NCI-H146 treated with DMSO at 0.1 percent for 48 hours (cell line): ENCODE results near the gene APP.

Experiments
- DNase-seq: peaks from one replicate; lab custom pipeline; 2025; ENCODE audit not compliant: unreplicated experiment; lab: John Stamatoyannopoulos, UW

The APP gene

DNA sequence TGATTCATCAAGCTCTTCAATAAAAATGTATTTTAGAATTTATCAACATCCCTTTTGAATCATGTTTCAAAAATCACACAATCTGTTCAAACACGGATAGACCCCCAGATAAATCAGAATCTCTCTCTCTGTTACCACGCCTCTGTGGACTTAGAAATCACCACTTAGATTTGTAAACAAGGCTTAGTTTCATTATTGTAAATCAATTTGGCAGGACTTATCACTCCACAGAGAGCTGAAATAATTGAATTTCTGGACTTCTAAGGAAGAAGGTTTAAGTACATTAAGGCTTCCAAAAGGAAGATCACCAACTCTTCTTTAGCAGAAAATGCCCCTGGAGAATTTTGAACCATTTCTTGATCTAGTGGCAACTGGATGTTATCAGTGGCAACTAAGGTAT lies 100.4 kb downstream of the APP start:
- no peak for DNase-seq

DNA sequence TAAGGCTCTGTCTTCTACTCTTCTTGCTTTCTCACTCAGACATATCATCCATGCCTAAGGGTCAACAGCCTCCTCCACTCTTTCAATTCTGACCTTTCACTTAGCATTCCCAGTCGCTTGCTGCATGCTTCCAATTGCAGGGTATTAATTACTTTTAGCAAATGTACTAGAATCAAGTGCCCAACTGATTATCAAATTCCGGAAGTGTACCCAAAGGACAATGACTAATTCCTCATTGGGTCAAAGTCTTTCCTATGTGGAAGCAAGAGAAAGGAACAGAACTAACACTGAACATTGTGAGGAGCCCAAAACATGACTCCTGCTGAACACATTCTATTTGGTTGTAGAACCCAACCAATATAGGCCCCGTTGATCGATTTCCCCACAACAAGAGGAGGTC lies 101.8 kb downstream of the APP start:
- DNase-seq, result no peak

DNA sequence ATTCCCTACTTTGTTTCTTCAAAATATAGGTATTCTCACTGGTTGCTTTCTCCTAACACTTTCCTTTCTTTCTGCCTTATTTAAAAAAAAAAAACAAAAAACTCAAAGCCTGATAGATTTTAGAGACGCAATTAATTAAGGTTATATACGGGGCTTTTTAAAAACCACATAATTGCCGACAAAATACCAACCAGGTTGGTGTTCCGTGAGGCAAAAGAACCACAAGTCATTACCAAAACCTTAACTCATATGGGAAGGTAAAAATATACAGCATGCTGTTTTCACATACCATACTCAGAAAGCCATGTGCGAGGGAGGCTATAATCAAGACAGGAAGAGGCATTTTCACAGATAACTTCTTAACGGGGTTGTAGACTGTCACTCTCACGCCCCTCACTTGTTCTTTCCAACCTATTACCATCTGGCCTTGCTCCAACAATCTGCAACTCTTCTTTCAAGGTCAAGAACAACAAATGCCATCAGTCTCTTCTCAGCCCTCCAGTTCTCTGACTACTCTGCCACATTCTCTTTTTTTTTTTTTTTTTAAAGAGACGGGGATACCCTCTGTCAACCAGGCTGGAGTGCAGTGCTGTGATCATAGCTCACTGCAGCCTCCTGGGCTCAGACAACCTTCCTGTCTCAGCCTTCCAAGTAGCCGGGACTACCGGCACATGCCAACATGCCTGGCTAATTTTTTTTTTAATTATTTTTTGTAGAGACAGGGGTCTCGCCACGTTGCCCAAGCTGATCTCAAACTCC lies 102.6 kb downstream of the APP start:
- no peak for DNase-seq

DNA sequence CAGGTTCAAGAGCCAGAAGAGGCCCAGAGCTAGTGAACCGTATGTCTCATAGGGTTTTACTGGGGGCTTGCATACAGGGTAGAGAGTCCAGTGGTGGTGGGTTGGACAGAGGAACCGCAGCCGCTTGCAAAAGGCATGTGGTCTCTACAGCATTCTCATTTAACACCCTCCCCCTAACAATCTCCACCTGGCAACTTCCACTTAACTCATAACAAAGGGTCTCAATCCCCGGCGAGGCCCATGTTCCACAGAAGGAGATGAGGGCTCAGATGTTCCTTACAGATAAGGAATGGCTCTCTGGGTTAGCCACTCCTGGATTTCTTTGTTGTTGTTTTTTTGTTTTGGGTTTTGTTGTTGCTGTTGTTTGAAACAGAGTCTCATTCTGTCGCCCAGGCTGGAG lies 106.1 kb downstream of the APP start:
- DNase-seq, result no peak

DNA sequence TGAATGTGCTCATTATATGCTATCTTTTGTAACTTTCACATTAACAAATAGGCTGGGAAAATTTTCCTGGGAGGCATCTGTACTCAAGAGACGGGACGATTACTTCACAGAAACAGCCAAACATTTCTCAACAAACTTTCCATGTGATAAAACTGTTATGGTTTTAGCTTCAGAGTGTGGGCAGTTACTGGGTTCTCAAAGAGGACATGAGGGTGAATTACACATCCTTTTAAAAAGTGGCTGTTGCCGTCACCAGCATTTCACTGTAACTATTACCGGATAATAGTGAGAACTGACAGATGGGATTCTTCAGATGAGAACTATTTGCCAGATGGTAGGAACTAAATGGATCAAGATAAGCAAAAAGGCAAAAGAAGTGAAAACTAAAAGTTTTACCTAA lies 109.1 kb downstream of the APP start:
- no peak for DNase-seq

DNA sequence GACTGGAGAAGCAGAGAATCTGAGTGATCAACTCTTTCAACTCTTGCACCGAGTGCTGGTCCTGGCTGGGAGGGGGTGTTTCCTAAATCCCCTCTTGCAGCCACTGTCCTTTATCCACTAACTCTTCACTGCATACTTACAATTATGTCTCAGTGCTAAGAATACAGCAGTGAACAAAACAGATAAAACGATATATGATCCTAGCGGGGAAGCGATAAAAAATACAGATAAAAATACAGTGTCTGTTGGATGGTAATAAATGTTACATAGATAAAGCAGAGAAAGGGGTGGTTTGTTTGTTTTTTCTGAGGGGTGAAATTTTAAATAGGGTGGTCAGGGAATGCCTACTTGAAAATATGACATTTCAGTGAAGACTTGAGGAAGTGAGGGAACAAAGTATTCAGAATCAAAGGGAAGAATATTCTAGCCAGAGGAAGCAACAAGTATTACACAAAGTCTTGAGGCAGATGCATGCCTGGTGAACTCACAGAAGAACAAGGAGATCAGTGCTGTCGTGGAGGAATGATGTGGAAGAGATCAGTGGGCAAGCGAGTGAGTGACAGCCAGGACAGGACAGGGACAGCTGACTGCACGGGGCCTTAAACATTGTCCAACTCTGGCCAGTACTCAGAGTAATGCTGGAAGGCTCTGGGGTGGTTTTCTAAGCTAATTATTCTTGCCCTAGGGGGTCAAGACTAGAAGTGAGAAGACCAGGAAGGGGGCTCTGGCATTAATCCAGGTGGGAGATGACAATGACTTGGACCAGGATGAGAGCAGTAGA lies 110.0 kb downstream of the APP start:
- no peak for DNase-seq

DNA sequence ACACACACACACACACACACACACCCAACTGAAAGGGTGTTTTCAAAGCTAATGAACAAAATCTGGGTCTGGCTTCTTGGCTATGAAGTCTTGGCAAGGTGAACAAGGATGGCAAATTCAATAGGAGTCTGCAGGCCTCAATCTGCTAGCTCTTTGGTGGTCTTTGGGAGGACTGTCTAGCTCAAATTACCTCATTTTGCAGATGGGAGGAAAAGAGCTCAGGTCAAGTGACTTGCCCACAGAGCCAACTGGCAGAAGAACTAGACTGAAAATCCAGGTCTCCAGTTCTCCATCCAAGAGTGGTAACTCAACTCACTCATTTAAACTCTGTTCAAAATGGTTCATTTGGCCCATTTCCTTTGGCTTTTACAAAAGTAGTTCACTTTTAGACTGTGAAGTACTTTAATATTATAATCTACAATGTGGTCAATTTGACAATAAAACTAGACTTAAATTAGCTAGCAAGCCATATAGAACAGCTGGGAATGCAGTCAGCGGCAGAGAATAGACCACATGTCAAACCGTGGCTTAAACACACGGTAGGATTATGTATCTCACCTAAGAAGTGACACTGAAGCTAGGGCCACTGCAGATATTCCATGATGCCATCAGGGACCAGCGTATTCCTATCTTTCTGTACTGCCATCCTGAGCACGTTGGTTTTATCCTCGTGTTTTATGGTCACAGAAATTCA lies 112.9 kb downstream of the APP start:
- no peak for DNase-seq

DNA sequence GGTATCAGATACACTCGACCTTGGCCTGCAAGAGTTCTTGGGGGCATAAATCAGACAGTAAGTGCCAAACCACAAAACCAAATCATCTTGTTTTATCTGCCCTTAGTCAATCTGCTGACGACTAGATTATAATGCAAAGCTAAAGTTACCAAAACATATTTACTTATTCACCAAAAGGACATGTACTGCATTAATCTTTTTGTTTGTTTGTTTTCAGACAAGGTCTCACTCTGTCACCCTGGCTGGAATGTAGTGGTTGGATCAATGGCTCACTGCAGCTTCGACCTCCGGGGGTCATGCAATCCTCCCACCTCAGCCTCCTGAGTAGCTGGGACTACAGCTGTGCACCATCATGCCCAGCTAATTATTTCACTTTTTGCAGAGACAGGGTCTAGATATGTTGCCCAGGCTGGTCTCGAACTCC lies 114.7 kb downstream of the APP start:
- DNase-seq, result no peak

DNA sequence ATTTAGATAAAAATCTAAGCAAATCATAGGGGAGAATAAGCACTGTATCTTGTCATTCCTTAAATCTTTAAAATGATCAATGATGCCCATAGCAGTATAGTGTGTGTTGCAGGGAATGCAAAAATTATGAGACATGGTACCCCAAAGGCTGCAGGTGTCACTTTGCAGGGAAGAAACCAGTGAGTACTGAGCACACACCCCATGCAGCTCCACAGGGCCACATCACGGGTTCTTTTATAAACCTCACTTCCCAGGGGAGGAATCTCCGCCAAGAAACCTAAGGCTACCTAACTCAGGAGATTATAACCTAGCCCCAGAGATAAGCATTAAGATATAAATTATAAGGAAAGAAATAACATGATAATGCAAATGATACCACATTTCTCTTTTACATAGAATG lies 115.6 kb downstream of the APP start:
- DNase-seq, result no peak

DNA sequence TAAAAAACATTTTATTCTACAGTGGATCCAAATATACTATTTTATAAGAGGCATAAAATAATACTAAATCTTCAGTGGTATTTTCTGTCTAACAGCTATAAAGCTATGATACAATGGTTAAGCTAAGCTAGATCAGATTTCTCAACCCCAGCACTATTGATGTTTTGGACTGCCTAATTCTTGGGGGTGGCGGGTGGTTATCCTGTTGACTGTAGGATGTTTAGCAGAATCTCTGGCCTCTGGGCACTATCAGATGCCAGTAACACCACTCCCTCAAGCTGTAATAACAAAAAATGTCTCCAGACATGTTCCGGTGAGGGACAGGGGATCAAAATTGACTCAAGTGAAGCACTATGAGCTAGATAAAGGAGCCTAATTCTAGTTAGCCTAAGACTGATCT lies 118.5 kb downstream of the APP start:
- no peak for DNase-seq

DNA sequence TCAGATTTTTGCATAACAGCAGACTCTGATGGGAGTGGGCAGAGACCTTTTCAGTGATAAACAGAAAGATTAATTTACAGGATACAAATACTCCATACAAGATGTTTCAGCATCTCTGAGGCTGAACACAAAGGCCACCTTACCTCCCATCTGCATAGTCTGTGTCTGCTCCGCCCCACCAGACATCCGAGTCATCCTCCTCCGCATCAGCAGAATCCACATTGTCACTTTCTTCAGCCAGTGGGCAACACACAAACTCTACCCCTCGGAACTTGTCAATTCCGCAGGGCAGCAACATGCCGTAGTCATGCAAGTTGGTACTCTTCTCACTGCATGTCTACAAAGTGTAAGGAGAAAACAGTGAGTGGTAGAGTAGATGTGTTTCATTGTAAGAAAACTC lies 119.7 kb downstream of the APP start:
- DNase-seq, result no peak

DNA sequence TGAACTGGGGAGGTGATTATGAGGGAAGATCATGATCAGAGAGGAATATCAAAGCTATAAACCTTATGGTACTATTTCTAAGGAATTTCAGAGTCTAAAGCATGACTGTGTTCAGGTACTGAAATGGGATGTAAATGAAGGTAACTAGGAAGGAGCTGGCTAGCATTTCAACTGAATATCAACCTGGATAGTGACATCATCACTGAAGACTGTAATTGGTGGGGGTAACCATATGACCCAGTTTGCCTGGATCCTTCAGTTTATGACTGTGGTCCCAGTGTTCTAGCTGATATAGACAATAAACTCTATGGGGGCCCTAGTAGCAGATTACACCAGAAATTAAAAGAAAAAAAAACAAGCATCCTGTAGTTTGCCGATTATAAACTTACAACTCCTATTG lies 120.8 kb downstream of the APP start:
- DNase-seq, result no peak

DNA sequence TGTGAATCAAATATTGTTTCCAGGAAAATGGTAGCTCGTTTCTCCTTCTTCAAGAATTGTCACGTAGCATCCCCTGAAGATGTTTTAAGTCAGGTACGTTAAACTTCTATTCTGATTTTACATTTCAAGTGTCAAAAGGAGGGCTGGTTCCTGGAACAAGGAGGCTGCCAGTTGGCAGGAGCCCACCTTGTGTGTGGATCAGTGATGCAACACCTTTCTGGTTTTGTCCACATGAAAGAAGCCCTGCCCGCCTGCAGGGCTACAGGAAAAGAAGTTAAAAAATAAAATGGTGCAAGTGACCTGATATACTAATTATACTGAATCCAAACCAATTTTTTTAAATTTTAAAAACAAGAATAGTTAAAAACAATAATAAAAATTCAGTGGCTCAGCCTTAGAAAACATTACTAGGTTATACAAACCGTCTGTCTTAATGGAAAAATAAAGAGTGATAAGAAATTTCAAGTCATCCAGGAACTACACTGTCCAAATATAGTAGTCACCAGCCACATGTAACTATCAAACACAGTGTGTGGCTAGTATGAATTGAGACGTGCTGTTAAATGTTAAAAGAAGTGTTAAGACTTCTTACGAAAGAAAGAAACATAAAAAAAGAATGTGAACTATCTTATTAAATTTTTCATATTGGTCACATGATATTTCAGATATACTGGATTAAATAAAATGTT lies 123.1 kb downstream of the APP start:
- DNase-seq, result no peak

DNA sequence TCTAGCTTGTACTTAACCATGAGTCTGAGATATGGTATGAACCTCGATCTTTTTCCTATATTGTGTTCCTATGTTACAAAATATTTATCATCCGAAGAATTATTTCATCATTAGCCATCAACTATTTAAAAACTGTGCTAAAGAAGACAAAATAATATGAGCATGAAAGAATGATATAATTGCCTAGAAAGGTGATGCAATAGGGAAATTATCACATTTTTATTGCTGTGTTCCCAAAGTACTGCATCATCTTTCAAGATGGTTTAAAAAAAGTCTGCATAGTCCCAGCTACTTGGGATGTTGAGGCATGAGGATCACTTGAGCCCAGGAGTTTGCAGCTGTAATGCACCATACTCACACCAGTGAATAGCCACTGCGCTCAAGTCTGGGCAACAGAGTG lies 126.7 kb downstream of the APP start:
- DNase-seq, result no peak

DNA sequence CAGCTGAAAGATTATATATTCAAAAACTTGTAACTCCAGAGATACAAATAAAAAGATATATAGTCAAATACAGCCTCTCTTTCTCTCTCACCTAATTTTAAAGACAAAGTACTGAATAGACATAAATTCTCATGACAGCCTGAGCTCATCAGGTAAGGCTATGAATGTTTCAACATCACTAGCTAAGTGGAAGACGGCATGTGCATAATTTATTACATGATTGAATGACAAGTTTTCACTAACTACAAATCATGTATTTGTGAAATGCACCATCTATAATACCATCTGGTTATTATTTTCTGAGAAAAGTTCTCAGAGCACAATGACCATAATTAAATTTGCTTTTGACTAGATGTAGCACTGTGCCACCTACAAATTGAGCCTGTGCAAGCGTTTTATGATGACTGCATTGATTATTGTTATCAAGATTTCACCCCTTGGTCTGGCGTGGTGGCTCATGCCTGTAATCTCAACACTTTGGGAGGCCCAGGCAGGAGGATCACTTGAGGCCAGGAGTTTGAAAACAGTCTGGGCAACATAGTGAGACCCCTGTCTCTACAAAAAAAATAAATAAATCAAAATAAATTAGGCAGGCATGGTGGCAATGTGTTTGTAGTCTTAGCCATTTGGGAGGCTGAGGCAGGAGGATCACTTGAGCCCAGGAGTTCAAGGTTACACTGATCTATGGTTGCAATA lies 128.2 kb downstream of the APP start:
- no peak for DNase-seq

DNA sequence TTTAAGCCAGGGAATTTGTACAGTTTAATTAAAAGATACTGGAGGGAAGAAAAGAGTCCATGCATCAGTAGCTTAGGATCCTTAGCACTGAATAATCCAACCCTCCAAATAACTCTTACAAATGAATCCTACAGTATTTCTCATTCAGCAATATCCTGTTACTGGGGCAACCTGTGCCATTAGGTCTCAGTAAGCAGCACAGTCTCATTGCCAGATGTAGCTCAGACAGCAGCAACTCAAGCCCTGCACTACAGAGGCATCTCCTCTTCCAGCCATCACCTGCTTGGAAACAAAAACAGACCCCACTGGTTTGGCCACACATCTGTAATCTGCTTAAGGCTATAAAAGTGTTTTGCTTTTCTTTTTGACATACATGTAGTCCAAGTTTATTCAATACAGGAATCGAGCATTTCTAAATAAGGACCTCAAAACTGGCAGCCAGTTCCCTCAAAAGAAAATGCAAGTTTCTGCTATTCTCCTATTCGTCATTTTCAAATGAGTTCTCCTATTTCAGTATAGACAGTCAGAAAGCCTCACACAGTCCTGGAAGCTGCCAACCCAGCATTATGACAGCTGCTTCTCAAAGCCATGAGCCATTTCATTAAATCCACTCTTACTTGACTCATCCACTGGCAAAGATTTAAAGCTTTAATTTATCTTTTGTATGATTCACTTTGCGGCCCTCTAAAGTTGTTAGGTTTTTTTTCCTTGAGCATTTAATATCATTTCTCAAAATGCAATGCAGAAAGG lies 129.0 kb downstream of the APP start:
- no peak for DNase-seq

DNA sequence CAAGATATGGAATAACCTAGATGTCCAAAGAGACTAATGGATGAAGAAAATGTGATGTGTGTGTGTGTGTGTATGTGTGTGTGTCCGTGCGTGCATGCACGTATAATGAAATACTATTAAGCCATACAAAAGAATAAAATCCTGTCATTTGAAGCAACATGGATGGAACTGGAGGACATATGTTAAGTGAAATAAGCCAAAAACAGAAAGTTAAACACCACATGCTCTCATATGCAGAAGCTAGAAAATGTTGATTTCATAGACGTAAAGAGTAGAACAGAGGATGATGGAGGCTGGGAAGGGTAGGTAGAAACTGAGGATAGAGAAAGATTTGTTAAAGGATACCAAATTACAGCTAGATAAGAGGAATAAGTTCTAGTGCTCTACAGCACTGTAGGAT lies 133.7 kb downstream of the APP start:
- DNase-seq, result no peak

DNA sequence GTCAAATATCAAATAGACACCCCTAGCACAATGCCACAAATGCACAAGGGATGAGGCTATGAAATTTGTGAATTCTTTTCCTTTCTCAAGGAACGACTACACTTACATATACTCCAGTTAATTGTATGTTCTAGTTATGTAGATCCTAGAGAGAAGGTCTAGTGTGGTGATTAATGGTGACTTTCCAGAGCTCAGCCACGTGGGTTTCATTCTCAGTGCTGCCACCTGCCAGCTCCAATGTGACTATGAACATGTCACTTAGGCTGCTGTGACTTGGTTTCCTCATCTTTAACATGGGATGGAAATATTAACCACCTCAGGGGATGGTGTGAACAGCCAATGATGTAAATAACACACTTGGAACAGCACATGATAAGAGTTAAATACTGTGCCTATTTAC lies 138.3 kb downstream of the APP start:
- DNase-seq, result no peak

DNA sequence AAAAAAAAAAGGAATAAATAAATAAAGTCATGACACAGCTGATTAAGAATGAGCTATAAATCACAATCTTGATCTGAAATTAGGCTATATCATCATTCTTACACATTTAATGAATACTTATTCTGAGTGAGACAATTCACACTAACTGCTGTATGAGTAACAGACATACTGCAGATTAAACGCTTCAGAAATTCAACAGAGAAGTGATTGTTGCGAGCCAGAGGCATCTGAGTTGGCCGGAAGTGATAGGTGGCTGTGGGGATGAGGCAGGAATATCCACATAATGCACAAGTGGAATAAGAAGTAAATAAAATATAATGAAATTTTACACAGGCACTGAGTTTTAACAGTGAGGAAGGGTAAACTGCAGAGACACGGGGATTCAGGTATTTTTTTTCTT lies 142.4 kb downstream of the APP start:
- DNase-seq, result no peak

DNA sequence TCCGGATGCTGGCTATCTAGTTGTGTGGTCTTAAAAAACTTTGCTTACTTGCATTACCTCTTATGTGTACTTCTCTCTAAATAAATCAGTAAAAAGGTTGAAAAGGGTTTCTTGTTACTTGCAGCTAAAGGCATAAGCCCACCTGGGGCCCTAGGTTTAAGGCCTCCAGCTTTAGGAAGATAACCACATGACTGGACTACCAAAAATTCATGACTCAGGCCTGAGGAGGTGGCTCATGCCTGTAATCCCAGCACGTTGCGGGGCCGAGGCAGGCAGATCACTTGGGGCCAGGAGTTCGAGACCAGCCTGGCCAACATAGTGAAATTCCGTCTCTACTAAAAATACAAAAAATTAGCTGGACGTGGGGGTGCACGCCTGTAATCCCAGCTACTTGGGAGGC lies 142.9 kb downstream of the APP start:
- no peak for DNase-seq
